ENCODE results near the gene PEAK1. TPM values are rescaled to one million over a fixed set of nuclear protein-coding genes. Genes with fewer than 3 reads are reported as not detected.

PEAK1 gene
- total and polyA plus RNA-seq, 2 experiments from 2014 or later = 7.8 to 34.1 TPM

DNA sequence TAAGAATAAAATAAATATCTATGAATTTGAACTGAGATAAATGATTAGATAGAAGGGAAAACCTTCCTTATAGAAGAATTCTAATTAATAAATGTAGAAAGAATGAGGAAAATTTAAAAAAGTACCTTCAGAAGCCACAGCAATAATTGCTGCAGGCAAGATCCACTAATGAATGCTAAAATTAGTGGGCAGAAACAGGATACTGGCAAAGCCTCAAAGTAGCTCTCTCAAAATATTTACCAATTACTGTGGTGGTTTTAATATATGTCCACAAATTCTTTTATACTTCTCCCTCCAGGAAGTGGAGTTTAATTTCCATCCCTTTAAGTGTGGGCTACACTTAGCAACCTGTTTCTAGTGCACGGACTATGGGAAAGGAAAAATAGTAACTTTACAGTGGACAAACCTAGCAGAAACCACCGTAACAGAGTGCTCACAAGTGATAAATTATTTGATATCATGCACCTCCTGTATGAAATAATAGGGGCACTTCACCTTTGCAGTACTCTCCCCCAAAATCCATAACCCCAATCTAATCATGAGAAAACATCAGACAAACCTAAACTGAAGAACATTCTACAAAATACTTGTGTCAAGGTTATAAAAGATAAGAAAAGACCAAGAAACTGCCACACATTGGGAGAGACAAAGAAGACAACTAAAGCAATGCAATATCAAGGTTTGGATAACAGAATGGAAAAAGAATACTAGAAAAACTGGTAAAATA lies 6.8 kb downstream of the PEAK1 start:
- Histone ChIP-seq H3K9me2 (ENCODE audit: insufficient read depth) (no peaks in the 10 kb centered on the region), H3K27ac (ENCODE audit: low read depth) (no peak overlapping the region), H3K4me3 (no peak overlapping the region), H3K4me2 (no peak overlapping the region), H4K20me1 (replicated peaks; ENCODE audit: insufficient read depth) (peaks cover 31% of the 10 kb centered on the region), H3F3A (replicated peaks; ENCODE audit: low read depth) (no peaks in the 10 kb centered on the region), H3K36me3 (ENCODE audit: insufficient read depth) (no peaks in the 10 kb centered on the region), H2AFZ (no peak overlapping the region), H3K79me2 (replicated peaks; ENCODE audit: insufficient read depth) (peaks cover 98% of the 10 kb centered on the region), H3K4me1 (ENCODE audit: insufficient read depth) (peaks cover 36% of the 10 kb centered on the region), H3K27me3 (ENCODE audit: insufficient read depth) (peaks cover 10% of the 10 kb centered on the region)
- TF ChIP-seq ZNF331 (CRISPR knock-in tag; IDR thresholded peaks at IDR 0.05; ENCODE audit: low read depth) = no peak
- TF ChIP-seq JUNB (IDR thresholded peaks at IDR 0.05; ENCODE audit: unreplicated experiment) = no peak
- TF ChIP-seq CREB1 (CRISPR knock-in tag; IDR thresholded peaks at IDR 0.05; ENCODE audit: low read depth) = no peak
- TF ChIP-seq, protein P1, sequence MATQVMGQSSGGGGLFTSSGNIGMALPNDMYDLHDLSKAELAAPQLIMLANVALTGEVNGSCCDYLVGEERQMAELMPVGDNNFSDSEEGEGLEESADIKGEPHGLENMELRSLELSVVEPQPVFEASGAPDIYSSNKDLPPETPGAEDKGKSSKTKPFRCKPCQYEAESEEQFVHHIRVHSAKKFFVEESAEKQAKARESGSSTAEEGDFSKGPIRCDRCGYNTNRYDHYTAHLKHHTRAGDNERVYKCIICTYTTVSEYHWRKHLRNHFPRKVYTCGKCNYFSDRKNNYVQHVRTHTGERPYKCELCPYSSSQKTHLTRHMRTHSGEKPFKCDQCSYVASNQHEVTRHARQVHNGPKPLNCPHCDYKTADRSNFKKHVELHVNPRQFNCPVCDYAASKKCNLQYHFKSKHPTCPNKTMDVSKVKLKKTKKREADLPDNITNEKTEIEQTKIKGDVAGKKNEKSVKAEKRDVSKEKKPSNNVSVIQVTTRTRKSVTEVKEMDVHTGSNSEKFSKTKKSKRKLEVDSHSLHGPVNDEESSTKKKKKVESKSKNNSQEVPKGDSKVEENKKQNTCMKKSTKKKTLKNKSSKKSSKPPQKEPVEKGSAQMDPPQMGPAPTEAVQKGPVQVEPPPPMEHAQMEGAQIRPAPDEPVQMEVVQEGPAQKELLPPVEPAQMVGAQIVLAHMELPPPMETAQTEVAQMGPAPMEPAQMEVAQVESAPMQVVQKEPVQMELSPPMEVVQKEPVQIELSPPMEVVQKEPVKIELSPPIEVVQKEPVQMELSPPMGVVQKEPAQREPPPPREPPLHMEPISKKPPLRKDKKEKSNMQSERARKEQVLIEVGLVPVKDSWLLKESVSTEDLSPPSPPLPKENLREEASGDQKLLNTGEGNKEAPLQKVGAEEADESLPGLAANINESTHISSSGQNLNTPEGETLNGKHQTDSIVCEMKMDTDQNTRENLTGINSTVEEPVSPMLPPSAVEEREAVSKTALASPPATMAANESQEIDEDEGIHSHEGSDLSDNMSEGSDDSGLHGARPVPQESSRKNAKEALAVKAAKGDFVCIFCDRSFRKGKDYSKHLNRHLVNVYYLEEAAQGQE (IDR thresholded peaks at IDR 0.05; ENCODE audit: unreplicated experiment) = no peak
- TF ChIP-seq, protein P2, sequence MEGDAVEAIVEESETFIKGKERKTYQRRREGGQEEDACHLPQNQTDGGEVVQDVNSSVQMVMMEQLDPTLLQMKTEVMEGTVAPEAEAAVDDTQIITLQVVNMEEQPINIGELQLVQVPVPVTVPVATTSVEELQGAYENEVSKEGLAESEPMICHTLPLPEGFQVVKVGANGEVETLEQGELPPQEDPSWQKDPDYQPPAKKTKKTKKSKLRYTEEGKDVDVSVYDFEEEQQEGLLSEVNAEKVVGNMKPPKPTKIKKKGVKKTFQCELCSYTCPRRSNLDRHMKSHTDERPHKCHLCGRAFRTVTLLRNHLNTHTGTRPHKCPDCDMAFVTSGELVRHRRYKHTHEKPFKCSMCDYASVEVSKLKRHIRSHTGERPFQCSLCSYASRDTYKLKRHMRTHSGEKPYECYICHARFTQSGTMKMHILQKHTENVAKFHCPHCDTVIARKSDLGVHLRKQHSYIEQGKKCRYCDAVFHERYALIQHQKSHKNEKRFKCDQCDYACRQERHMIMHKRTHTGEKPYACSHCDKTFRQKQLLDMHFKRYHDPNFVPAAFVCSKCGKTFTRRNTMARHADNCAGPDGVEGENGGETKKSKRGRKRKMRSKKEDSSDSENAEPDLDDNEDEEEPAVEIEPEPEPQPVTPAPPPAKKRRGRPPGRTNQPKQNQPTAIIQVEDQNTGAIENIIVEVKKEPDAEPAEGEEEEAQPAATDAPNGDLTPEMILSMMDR (conservative IDR thresholded peaks at IDR 0.05; ENCODE audit: low read depth in 2 of 2) = no peak
- no peak for TF ChIP-seq EZH2 (IDR thresholded peaks at IDR 0.05; ENCODE audit: low read depth, unreplicated experiment)
- H3K9me3 Mint-ChIP-seq = no peaks in the 10 kb centered on the region
- H3K4me1 Mint-ChIP-seq = peaks cover 31% of the 10 kb centered on the region
- ATAC-seq = no peak
- H3K27me3 Mint-ChIP-seq (ENCODE audit: insufficient read depth, low read depth, poor library complexity) = no peaks in the 10 kb centered on the region
- no peak overlapping the region for H3K27ac Mint-ChIP-seq
- no peaks in the 10 kb centered on the region for H3K36me3 Mint-ChIP-seq (ENCODE audit: low read depth)
- DNase-seq (ENCODE audit: low spot score) = no peak
- no peak overlapping the region for H3K4me3 Mint-ChIP-seq

- no peak overlapping the region for H3K4me3 ChIP-seq
- H3K36me3 Mint-ChIP-seq (ENCODE audit: low read depth) = peaks cover 10% of the 10 kb centered on the region; the same call in 2 of the 3 replicates
- peaks cover 22% of the 10 kb centered on the region for H3K4me1 ChIP-seq (ENCODE audit: insufficient read depth)
- no peak overlapping the region for H3K4me2 ChIP-seq
- H3K27ac Mint-ChIP-seq = no peak overlapping the region; the same call in 1 of the 2 replicates
- H3K36me3 ChIP-seq (ENCODE audit: insufficient read depth) = no peaks in the 10 kb centered on the region
- H2AFZ ChIP-seq = no peak overlapping the region
- H4K20me1 ChIP-seq (replicated peaks; ENCODE audit: insufficient read depth) = peaks cover 20% of the 10 kb centered on the region
- DNase-seq (ENCODE audit: low spot score) = no peak
- peaks cover 99% of the 10 kb centered on the region for H3K79me2 ChIP-seq (replicated peaks; ENCODE audit: insufficient read depth)
- H3K27me3 Mint-ChIP-seq (ENCODE audit: insufficient read depth, low read depth, poor library complexity) = no peaks in the 10 kb centered on the region
- no peak overlapping the region for H3K4me3 Mint-ChIP-seq
- ATAC-seq = no peak
- peaks cover 17% of the 10 kb centered on the region for H3K4me1 Mint-ChIP-seq
- no peaks in the 10 kb centered on the region for H3K9me2 ChIP-seq (ENCODE audit: insufficient read depth)
- H3K27ac ChIP-seq (ENCODE audit: low read depth) = no peak overlapping the region
- H3K9me3 Mint-ChIP-seq = peaks cover 7% of the 10 kb centered on the region; the same call in 2 of the 3 replicates
- no peaks in the 10 kb centered on the region for H3F3A ChIP-seq (replicated peaks; ENCODE audit: low read depth)
- H3K27me3 ChIP-seq (ENCODE audit: insufficient read depth) = peaks cover 3% of the 10 kb centered on the region
- TF ChIP-seq ZNF114 (CRISPR knock-in tag; IDR thresholded peaks at IDR 0.05) = no peak
- TF ChIP-seq, protein P3, sequence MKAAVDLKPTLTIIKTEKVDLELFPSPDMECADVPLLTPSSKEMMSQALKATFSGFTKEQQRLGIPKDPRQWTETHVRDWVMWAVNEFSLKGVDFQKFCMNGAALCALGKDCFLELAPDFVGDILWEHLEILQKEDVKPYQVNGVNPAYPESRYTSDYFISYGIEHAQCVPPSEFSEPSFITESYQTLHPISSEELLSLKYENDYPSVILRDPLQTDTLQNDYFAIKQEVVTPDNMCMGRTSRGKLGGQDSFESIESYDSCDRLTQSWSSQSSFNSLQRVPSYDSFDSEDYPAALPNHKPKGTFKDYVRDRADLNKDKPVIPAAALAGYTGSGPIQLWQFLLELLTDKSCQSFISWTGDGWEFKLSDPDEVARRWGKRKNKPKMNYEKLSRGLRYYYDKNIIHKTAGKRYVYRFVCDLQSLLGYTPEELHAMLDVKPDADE (IDR thresholded peaks at IDR 0.05) = no peak
These were observed 8.3 kb downstream of the PEAK1 start for GRCh38 chr15:77411619-77411976.
